ENCODE measurements around the gene LUC7L3.

DNA sequence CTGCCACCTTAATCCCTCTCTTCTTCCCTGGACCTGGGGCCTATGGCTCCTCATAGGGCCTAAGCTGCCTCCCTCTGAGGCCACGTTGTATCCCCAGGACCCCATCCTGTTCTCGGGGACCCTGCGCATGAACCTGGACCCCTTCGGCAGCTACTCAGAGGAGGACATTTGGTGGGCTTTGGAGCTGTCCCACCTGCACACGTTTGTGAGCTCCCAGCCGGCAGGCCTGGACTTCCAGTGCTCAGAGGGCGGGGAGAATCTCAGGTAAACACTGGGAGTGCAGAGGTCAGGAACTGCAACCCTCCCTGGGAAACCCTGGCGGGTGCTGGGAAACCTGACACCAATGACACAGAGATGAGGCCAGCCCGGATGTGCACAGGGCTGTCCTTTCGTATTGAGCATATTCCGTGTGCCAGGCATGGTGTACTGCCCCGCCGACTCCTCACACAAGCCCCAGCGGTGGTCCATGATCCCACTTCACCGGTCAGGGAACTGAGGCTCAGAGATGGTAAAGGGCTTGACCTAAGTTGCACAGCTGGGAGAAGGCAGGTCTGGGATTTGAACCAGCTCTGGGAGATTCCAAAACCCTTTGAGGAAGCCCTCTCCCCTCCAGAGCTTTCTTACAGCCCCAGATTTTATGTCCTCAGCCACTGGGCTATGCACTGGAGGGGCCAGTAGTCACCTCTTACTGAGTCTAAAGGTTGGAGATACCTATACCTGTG, 34.6 kb upstream of the LUC7L3 start:
- TF ChIP-seq POLR2A (IDR thresholded peaks at IDR 0.05; ENCODE audit: extremely low read depth, insufficient read length) (no peak), MYC (IDR thresholded peaks at IDR 0.05; ENCODE audit: low read depth, low read length) (no peak)
- TF ChIP-seq, protein P1, sequence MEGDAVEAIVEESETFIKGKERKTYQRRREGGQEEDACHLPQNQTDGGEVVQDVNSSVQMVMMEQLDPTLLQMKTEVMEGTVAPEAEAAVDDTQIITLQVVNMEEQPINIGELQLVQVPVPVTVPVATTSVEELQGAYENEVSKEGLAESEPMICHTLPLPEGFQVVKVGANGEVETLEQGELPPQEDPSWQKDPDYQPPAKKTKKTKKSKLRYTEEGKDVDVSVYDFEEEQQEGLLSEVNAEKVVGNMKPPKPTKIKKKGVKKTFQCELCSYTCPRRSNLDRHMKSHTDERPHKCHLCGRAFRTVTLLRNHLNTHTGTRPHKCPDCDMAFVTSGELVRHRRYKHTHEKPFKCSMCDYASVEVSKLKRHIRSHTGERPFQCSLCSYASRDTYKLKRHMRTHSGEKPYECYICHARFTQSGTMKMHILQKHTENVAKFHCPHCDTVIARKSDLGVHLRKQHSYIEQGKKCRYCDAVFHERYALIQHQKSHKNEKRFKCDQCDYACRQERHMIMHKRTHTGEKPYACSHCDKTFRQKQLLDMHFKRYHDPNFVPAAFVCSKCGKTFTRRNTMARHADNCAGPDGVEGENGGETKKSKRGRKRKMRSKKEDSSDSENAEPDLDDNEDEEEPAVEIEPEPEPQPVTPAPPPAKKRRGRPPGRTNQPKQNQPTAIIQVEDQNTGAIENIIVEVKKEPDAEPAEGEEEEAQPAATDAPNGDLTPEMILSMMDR (IDR thresholded peaks at IDR 0.05; ENCODE audit: low read depth, low read length): no peak

Measured in NB4 (cell line).